ENCODE data around the gene EHF. TPM values are rescaled to one million over a fixed set of nuclear protein-coding genes. Genes with fewer than 3 reads are reported as not detected.
A peak's percentile ranks its signal among the peaks of the same experiment; 100 is the strongest.

EHF gene
- total and polyA plus RNA-seq, 9 of the 15 experiments (the other 6 are each of a cell fraction or from before 2014, with no cell fraction given), result 0.04 to 0.54 (median 0.37) TPM

GRCh38 chr11:34586488-34587281, 34.2 kb upstream of the EHF start (continued):
- no peak for TF ChIP-seq FOXP4 (CRISPR knock-in tag; IDR thresholded peaks at IDR 0.05; ENCODE audit: borderline replicate concordance)
- TF ChIP-seq, protein P1, sequence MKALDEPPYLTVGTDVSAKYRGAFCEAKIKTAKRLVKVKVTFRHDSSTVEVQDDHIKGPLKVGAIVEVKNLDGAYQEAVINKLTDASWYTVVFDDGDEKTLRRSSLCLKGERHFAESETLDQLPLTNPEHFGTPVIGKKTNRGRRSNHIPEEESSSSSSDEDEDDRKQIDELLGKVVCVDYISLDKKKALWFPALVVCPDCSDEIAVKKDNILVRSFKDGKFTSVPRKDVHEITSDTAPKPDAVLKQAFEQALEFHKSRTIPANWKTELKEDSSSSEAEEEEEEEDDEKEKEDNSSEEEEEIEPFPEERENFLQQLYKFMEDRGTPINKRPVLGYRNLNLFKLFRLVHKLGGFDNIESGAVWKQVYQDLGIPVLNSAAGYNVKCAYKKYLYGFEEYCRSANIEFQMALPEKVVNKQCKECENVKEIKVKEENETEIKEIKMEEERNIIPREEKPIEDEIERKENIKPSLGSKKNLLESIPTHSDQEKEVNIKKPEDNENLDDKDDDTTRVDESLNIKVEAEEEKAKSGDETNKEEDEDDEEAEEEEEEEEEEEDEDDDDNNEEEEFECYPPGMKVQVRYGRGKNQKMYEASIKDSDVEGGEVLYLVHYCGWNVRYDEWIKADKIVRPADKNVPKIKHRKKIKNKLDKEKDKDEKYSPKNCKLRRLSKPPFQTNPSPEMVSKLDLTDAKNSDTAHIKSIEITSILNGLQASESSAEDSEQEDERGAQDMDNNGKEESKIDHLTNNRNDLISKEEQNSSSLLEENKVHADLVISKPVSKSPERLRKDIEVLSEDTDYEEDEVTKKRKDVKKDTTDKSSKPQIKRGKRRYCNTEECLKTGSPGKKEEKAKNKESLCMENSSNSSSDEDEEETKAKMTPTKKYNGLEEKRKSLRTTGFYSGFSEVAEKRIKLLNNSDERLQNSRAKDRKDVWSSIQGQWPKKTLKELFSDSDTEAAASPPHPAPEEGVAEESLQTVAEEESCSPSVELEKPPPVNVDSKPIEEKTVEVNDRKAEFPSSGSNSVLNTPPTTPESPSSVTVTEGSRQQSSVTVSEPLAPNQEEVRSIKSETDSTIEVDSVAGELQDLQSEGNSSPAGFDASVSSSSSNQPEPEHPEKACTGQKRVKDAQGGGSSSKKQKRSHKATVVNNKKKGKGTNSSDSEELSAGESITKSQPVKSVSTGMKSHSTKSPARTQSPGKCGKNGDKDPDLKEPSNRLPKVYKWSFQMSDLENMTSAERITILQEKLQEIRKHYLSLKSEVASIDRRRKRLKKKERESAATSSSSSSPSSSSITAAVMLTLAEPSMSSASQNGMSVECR (CRISPR knock-in tag; IDR thresholded peaks at IDR 0.05), result no peak
- no peak for TF ChIP-seq HMGXB4 (CRISPR knock-in tag; IDR thresholded peaks at IDR 0.05)
- TF ChIP-seq ATF6 (CRISPR knock-in tag; IDR thresholded peaks at IDR 0.05), result no peak
- 0 out of 2 replicates have a peak, but pooled peaks have one; percentile 39 for TF ChIP-seq NFRKB (IDR thresholded peaks at IDR 0.05; ENCODE audit: low read depth)
- no peak for TF ChIP-seq ELF2 (CRISPR knock-in tag; IDR thresholded peaks at IDR 0.05)
- TF ChIP-seq NCOA2 (IDR thresholded peaks at IDR 0.05; ENCODE audit: partially characterized antibody in 2 of 2), result no peak
- no peak for TF ChIP-seq MTA1 (IDR thresholded peaks at IDR 0.05; ENCODE audit: borderline replicate concordance)
- TF ChIP-seq SMAD3 (CRISPR knock-in tag; conservative IDR thresholded peaks at IDR 0.05), result no peak
- peak; percentile 31; the same call in 1 of the 2 replicates for TF ChIP-seq SMARCA5 (IDR thresholded peaks at IDR 0.05)
- no peak for TF ChIP-seq WHSC1 (IDR thresholded peaks at IDR 0.05; ENCODE audit: low read length)
- no peak for TF ChIP-seq CHAMP1 (IDR thresholded peaks at IDR 0.05)
- no peak for TF ChIP-seq BACH1 (tag; IDR thresholded peaks at IDR 0.05)
- TF ChIP-seq ZNF311 (CRISPR knock-in tag; IDR thresholded peaks at IDR 0.05), result no peak
- TF ChIP-seq CBFB (CRISPR knock-in tag; IDR thresholded peaks at IDR 0.05), result no peak

All from K562 (cell line).